Mucosa of rectum (tissue), 2 donors: Measurements from ENCODE around the gene DENND1B.
"Not testable (repeated sequence)": the region's sequence is repeated elsewhere in the genome, so short reads cannot be mapped to it uniquely, and the experiment has no call there.

Experiments
- H3K27ac ChIP-seq, 2 donors: one replicate each; pipeline ENCODE4 v1.7.0; 2013; ENCODE audit warnings: inconsistent platforms in 2 of 2, low read depth in 2 of 2, low read length in 2 of 2
- H3K27me3 ChIP-seq, 2 donors: one replicate each; pipeline ENCODE4 v1.7.0; 2013; ENCODE audit warnings: low read length in 2 of 2; ENCODE audit not compliant: control insufficient read depth in 2 of 2, insufficient read depth in 2 of 2
- H3K36me3 ChIP-seq, 2 donors: one replicate each; pipeline ENCODE4 v1.7.0; 2013; ENCODE audit warnings: low read length in 2 of 2; ENCODE audit not compliant: control insufficient read depth in 2 of 2, insufficient read depth in 2 of 2
- H3K4me1 ChIP-seq, 2 donors: one replicate each; pipeline ENCODE4 v1.7.0; 2013; ENCODE audit warnings: low read length in 2 of 2, mild to moderate bottlenecking in 1 of 2; ENCODE audit not compliant: control insufficient read depth in 2 of 2, insufficient read depth in 2 of 2
- H3K4me3 ChIP-seq, 2 donors: one replicate each; pipeline ENCODE4 v1.7.0; 2013; ENCODE audit warnings: low read length in 2 of 2
- H3K9ac ChIP-seq, 2 donors: one replicate each; pipeline ENCODE4 v1.7.0; 2013; ENCODE audit warnings: low read length in 2 of 2, low read depth in 1 of 2, mild to moderate bottlenecking in 1 of 2
- H3K9me3 ChIP-seq, 2 donors: one replicate each; pipeline ENCODE4 v1.7.0; 2013; ENCODE audit warnings: low read length in 2 of 2; ENCODE audit not compliant: control insufficient read depth in 2 of 2
- donor health status: healthy.
- donor health status: Normal muscosa, but diverticular disease.

Gene DENND1B

GRCh38 chr1:197491505-197491904 is 283.8 kb downstream of the DENND1B start:
- not testable (repeated sequence) for H3K9me3 ChIP-seq, H3K27ac ChIP-seq, H3K4me3 ChIP-seq

DNA sequence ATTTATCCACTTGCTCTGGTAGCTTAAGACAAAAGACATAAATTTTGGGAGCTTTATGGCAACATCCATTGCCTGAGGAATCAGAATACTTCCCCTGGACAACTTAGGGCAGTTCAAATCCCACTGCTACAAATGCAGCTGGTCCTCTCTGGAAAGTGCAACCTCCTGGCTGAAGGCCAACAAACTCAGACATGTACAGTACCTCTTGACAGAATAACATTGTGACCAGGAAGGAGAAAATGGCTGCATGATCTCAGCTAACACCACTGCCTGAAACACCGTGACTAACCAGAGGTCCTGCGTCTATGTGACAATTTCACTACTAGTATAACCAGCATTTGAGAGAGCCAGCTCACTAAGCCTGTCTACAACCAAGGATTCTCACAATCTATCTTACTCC is 288.3 kb downstream of the DENND1B start:
- H3K36me3 ChIP-seq = no peaks in the 10 kb centered on the region
- no peak overlapping the region for H3K4me3 ChIP-seq
- no peaks in the 10 kb centered on the region for H3K27me3 ChIP-seq
- no peaks in the 10 kb centered on the region for H3K4me1 ChIP-seq
- no peaks in the 10 kb centered on the region for H3K9me3 ChIP-seq
- H3K27ac ChIP-seq = no peak overlapping the region
- no peak overlapping the region for H3K9ac ChIP-seq

More at GRCh38 chr1:197491505-197491904, 283.8 kb downstream of the DENND1B start:
- H3K9ac ChIP-seq, H3K36me3 ChIP-seq, H3K27me3 ChIP-seq, H3K4me1 ChIP-seq: not testable (repeated sequence)

DNA sequence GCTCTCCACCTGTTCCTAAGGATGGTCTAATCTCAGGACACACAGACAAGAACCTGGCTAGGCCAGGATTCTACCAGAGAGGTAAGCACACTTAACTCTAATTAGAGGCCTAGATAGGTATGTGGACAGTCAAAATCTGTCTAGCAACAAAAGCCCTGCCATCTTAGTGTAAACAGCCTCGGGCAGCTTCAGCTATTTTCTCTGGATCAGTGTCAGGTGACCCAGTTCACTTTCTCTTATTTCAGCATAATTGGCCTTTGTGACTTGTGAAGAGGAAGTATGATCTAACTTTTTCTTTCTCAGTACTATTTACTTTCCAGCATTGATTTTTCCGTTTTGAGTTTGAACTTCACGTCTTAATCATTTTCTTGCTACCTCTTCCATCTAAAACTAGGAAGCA is 289.5 kb downstream of the DENND1B start:
- H3K36me3 ChIP-seq = no peaks in the 10 kb centered on the region
- no peak overlapping the region for H3K4me3 ChIP-seq
- no peaks in the 10 kb centered on the region for H3K4me1 ChIP-seq
- no peak overlapping the region for H3K27ac ChIP-seq
- H3K9me3 ChIP-seq = no peaks in the 10 kb centered on the region
- H3K27me3 ChIP-seq = no peaks in the 10 kb centered on the region
- no peak overlapping the region for H3K9ac ChIP-seq

DNA sequence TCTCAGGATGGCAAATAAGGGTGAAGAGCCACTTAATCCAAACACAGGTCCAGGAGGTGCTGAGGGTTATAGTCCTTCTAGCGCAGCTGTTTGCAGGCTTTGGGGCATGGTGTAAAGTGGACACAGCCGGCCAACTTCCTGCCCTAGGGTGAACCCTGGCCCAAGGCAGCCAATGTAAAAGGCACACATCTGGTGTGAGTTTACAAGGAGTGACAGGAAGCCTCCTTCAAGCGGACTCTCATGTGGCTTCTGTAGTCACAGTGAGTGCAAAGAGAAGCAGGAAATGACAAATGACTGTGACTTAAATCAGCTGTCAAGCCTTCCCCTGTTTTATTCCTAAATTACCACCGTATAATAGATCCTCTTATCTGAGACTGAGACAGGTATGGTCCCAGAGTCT is 294.2 kb downstream of the DENND1B start:
- H3K27me3 ChIP-seq = peaks cover 0 to 2% of the 10 kb centered on the region in 2 donors
- H3K4me1 ChIP-seq = no peaks in the 10 kb centered on the region
- no peak overlapping the region for H3K27ac ChIP-seq
- no peak overlapping the region for H3K4me3 ChIP-seq
- no peaks in the 10 kb centered on the region for H3K36me3 ChIP-seq
- no peaks in the 10 kb centered on the region for H3K9me3 ChIP-seq
- H3K9ac ChIP-seq = no peak overlapping the region

DNA sequence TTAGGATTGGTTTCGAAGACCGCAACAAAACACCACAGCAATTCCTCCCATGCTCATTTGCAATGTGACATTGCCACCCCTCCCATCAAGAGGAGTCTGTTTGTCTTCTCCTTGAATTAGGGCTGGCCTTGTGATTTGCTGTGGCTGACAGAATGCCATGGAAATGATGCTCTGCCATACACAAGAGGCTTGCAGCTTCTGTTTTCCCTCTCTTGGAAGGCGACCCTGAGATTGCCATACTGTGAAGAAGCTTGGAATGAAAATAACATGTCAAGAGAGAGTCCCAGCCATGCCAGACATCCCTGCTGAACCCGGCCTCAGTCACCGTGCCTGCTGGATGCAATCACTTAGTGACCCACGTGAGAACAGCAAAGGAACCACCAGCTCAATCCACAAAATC is 294.8 kb downstream of the DENND1B start:
- Histone ChIP-seq H3K36me3 (no peaks in the 10 kb centered on the region), H3K27ac (no peak overlapping the region), H3K4me1 (no peaks in the 10 kb centered on the region), H3K27me3 (peaks cover 0 to 2% of the 10 kb centered on the region in 2 donors), H3K9me3 (no peaks in the 10 kb centered on the region), H3K4me3 (no peak overlapping the region), H3K9ac (no peak overlapping the region)

- Histone ChIP-seq H3K4me3 (no peak overlapping the region), H3K9me3 (no peaks in the 10 kb centered on the region), H3K36me3 (no peaks in the 10 kb centered on the region), H3K27me3 (no peaks in the 10 kb centered on the region), H3K27ac (no peak overlapping the region), H3K4me1 (no peaks in the 10 kb centered on the region), H3K9ac (no peak overlapping the region)
Measured at GRCh38 chr1:197472141-197472540, 303.1 kb downstream of the DENND1B start.

DNA sequence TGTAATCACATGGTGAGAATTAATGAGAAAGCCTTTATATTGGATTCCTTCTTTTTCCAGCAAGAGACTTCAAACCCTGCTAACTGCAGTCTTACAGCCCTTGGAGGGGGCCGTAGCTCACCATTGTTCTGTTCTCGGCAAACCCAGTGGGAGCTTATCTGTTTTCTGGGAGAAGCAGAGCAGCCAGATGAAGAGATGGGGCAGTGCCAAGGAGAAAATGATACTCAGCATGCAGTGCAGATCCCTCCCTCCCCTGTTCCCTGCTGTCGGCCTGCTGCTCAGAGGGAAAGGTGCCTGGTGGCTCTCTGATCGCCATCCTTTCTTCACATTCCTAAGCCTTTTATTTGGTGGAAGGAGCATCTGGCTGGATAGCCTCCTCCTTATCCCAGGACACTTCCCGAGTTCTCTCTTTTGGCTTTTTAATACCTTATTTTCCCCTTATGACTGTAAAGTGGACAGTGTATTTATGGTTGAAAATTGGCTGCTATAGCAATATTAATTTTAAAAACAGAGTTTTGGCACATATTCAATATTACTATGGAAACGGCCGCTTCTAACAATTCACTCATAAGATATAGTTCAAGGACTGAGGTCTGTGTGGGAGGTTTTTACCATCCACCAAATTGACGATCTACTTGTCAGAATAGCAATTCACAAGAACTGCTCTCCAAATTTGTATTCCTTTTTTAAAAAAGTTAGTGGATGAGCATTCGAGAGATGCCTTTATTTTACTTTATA is 303.9 kb downstream of the DENND1B start:
- no peaks in the 10 kb centered on the region for H3K36me3 ChIP-seq
- no peaks in the 10 kb centered on the region for H3K27me3 ChIP-seq
- H3K9me3 ChIP-seq = no peaks in the 10 kb centered on the region
- no peak overlapping the region for H3K27ac ChIP-seq
- no peak overlapping the region for H3K9ac ChIP-seq
- no peak overlapping the region for H3K4me3 ChIP-seq
- no peaks in the 10 kb centered on the region for H3K4me1 ChIP-seq

- Histone ChIP-seq H3K27me3 (no peaks in the 10 kb centered on the region), H3K36me3 (no peaks in the 10 kb centered on the region), H3K9ac (no peak overlapping the region), H3K4me1 (no peaks in the 10 kb centered on the region), H3K27ac (no peak overlapping the region), H3K4me3 (no peak overlapping the region), H3K9me3 (no peaks in the 10 kb centered on the region)
Measured at GRCh38 chr1:197470330-197470729, 304.9 kb downstream of the DENND1B start.

DNA sequence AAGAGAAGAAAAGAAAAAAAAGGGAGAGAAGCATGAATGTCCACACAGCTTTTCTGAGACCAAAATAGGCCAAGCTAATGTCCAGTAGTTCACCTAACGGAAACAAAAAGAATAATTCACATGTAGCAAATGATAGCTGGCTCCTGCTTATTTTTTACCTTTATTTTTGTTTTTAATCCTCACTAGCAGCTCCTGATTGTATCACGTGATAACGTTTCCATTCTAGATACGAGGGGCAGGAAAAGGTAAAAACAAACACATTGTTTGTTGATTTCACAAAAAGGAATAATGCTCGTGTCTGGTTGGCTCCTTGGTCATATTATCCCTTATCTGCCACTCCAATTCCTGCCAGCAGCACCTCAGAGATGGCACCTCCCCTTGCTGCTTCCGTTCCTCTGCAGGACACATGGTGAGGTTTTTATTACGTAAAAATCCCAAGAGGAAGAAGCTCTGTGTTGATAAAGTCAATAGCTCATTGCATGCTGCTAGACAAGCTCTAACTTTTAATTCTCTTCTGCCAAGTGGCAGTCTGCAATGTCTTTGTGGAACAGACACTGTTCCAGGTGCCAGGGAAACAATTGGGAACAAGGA is 305.6 kb downstream of the DENND1B start:
- H3K27ac ChIP-seq = no peak overlapping the region
- H3K4me1 ChIP-seq = no peaks in the 10 kb centered on the region
- no peaks in the 10 kb centered on the region for H3K27me3 ChIP-seq
- no peaks in the 10 kb centered on the region for H3K36me3 ChIP-seq
- no peak overlapping the region for H3K4me3 ChIP-seq
- no peaks in the 10 kb centered on the region for H3K9me3 ChIP-seq
- no peak overlapping the region for H3K9ac ChIP-seq

DNA sequence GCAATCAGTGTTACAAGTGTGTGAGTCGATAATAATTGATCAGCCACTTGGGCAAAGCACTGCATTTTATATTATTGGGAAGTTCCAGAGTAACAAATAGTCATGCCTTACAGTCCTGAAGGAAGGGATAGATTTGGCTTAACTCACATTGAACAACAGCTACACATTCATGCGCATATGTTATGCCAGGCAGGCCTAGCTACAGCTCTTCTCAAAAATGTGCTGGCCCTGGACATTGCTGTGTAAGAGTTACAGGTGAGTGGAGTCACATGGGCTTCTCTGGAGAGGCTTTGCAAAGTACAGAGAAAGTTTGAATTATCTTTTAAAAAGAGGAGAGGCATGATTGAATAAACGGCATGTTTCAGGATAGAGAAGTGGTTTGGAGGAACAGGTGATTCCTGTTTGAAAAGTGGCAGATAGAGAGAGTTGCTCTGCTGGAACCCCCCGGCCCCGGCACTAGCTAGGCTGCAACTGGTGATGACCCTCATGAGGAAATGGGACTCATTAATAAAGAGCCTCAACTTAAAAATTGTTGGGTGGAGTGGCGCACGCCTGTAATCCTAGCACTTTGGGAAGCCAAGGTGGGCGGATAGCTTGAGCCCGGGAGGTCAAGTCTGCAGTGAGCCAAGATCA is 306.6 kb downstream of the DENND1B start:
- Histone ChIP-seq H3K27ac (no peak overlapping the region), H3K36me3 (no peaks in the 10 kb centered on the region), H3K4me3 (no peak overlapping the region), H3K9ac (no peak overlapping the region), H3K9me3 (no peaks in the 10 kb centered on the region), H3K27me3 (no peaks in the 10 kb centered on the region), H3K4me1 (no peaks in the 10 kb centered on the region)
